ENCODE results near the gene TRNT1. TPM values are rescaled to one million over a fixed set of nuclear protein-coding genes. Genes with fewer than 3 reads are reported as not detected.

The TRNT1 gene
- total RNA-seq, 1 donor from 2014 or later, result 15.4 TPM

DNA sequence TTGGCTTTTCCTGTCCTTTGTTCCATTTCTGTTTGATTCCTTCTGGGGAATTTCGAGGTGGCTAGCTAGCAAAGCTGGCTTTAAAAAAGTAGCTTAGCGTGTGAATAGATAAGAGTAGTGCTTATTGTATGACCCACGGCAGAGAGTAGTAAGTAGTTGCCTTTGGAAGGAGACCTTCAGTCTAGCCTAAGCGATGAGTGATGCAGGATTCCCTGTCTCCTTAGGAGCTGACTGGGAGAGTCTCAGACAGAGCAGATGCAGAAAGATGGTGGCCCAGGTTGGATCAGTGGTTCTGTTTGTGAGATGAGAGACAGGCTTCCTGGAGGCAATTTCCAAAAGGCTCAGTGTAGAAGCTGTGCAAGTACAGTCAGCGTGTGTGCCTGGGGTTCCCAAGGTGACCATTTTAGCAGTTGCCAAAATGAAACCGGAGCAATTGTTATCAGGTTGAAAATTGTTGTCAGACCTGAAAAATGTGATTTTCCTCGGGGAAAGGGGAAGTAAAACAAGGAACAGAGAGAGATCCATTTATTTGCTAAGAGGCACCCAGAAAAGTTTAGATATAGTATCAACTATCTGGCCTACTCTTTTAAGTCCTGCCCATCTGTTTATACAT lies 15.9 kb upstream of the TRNT1 start:
- no peak for DNase-seq (ENCODE audit: extremely low read depth, low read depth, low spot score)

DNA sequence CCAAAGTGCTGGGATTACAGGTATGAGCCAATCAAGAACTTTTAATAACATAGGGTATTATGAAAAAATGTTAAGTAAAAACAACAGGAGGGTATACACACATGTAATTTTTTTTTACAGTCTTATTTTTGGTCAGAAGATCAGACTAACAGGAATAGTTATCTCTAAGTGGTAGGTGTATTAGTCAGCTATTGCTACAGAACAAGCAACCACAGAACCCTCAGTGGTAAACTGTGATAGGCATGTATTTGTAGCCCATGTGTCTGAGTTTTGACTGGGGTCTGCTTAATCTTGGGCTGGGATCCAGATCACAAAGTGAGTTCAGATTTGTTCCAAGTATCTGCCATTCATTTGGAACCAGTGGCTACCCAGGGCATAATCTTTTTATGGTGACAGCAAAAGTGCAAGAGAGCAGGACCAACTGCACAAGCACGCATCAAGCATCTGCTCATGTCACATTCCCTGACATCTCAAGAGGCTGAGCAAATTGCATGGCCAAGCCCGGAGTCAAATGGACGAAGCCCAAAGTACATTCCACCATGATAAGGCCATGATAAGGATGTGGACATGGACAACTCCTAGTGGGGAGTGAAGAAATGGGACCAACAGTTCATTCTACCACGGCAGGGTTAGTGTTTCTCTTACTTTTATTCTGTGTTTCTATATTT lies 13.6 kb upstream of the TRNT1 start:
- DNase-seq (ENCODE audit: extremely low read depth, low read depth, low spot score), result no peak

- DNase-seq (ENCODE audit: extremely low read depth, low read depth, low spot score), result no peak
Observed at GRCh38 chr3:3117651-3118050, 9.1 kb upstream of the TRNT1 start.

GRCh38 chr3:3119393-3119851 lies 7.3 kb upstream of the TRNT1 start:
- no peak for DNase-seq (ENCODE audit: extremely low read depth, low read depth, low spot score)

DNA sequence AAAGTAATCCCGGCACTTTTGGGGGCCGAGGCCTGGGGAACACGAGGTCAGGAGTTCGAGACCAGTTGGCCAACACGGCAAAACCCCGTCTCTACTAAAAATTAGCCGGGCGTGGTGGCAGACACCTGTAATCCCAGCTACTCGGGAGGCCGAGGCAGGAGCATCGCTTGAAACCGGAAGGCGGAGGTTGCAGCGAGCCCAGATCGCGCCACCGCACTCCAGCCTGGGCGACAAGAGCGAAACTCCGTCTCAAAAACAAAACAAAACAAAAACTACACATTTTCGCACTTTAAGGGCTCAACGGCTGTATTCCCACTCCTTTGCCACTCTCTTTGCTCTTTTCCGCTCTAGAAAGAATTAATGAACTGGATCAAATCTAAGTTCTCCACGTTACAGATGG lies 763 bp upstream of the TRNT1 start:
- DNase-seq (ENCODE audit: extremely low read depth, low read depth, low spot score), result no peak

DNA sequence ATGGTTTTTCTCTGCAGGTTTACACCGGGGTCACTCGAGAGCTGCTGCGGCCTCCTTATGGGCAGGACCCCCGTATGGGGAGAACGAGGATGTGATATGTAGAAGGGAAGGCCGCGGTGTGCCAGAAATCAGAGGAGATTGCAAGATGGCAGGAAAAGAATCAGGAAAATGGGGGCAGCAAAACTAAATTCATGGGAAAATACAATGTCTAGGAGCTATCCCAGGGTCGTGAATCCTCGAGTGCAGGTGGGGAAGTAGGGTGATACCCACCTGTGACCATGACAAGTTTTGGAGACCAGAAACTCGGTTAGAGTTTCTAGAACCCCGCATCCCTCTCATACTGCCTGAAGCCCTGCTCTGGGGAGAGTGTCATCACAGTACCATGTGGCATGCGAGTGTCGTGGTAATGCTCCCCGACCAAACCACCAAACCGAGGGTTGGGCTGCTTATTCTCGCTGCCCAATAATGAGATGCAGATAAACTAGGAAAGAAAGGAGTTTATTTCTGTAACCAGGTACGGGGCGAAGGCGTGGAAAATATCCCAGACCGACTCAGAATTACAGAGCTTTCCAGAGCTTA lies 781 bp downstream of the TRNT1 start:
- DNase-seq (ENCODE audit: extremely low read depth, low read depth, low spot score), result no peak

DNA sequence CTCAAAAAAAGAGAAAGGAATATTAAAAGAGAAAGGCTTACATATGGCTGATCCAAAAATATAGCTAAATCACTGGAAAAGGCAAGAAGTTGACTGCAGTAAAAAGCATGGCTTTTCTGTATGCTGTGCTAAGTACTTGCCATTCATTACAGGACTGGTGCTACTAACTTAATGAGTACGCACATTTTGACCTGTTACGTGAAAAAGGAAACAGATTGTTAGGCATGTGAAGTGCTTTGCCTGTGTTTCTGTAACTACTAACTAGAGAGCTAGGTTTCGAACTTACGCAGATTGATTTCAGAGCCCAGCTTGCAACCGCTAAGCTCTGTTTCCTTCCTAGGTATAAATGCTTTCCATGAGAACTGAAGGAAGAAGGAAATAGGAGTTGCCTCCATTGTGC lies 2.8 kb downstream of the TRNT1 start:
- DNase-seq (ENCODE audit: extremely low read depth, low read depth, low spot score), result no peak

- DNase-seq (ENCODE audit: extremely low read depth, low read depth, low spot score), result no peak
Observed at GRCh38 chr3:3133500-3133899, 6.8 kb downstream of the TRNT1 start.

GRCh38 chr3:3134750-3135448 lies 8.2 kb downstream of the TRNT1 start:
- DNase-seq (ENCODE audit: extremely low read depth, low read depth, low spot score), result no peak

DNA sequence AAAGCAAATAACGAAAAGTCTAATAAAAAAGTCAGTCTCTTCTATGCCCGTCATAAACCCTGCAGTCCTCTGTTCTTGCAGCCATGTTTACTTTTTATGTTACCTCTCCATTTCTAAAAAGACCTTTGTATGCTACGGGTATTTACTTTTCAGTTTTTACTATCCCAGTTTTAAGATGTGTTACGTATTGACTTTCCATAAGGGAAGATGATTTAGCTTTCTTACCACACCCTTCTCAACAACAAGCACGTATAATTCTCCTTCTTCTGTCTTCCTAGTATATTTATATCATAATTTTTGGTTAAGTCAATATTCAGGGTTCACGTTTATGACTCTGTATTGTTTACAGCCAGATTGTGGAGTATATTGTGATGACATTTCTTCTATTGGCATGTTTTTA lies 10.8 kb downstream of the TRNT1 start:
- no peak for DNase-seq (ENCODE audit: extremely low read depth, low read depth, low spot score)

- no peak for DNase-seq (ENCODE audit: extremely low read depth, low read depth, low spot score)
Observed at GRCh38 chr3:3141939-3142338, 15.2 kb downstream of the TRNT1 start.

DNA sequence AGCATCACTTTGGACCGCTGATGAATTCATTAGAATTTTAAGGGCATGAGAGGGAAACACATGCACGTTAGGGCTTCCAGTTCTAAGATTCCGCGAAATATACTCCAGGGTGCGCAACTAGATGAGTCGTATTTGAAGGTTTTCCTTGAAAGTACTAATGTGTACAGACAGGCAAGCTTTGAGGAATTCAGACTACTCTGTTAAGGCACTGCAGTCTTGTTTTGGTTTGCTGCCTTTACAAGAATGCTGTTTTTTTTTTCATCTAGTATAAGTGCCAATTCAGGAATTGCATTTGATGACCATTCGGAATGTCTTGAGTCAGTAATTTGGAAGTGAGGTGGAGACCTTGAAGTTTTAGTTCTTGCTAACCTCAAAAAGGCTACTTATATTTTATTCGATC lies 19.1 kb downstream of the TRNT1 start:
- DNase-seq (ENCODE audit: extremely low read depth, low read depth, low spot score), result no peak

DNA sequence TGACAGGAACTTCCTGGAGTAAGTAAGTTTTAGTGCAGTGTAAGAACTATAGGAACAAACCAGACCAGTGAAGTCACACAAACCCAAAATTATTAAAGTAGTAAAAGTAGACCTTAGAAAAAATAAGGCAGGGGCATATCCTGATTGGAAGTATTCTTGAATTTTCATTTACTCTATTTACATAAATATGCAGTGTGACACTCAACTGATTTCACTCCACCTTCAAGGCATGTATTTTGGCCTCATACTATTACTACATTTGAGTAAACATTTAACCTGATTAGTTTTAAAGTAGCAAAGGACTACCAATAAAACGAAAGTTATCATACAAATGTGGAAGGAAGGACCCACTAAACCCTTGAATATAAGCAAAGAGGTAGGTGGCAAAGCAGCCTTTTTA lies 22.8 kb downstream of the TRNT1 start:
- no peak for DNase-seq (ENCODE audit: extremely low read depth, low read depth, low spot score)

DNA sequence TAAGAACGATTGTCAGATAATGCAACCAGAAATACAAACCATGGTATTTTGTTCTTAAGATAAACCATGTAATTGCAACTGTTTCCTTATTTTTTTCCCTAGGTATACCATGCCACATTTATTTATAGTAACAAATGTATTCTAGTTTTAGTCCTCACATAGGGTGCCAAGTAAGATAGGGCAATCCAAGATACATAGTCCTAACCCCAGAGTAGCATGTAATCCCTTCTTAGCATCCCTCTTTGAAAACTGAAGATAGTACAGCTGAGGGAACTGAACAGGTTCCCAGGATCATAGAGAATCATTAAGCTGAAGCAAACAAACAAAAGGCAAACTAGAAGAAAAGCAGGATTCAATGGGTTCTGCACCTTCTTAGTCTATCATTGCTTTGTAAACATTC lies 24.8 kb downstream of the TRNT1 start:
- DNase-seq (ENCODE audit: extremely low read depth, low read depth, low spot score), result no peak

GRCh38 chr3:3154879-3155610 lies 28.3 kb downstream of the TRNT1 start:
- no peak for DNase-seq (ENCODE audit: extremely low read depth, low read depth, low spot score)

DNA sequence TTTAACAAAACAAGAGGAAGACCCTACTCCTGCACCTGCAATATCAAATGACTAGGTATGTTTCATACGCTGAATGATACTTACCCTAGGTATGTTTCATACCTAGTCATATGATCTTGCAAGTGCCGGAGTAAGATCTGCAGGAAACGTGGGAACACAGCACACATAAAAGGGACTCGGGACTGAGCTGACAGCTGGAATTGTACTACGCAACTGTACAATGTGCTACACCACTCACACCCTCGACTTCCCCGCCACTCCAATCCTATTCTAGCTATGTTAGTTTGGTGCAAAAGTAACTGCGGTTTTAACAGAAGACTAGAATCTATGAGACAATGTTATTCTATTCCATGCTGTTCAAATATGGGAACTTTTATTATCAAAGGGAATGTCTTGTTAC lies 30.7 kb downstream of the TRNT1 start:
- DNase-seq (ENCODE audit: extremely low read depth, low read depth, low spot score), result no peak

GRCh38 chr3:3160826-3161225 lies 34.1 kb downstream of the TRNT1 start:
- DNase-seq (ENCODE audit: extremely low read depth, low read depth, low spot score), result no peak

DNA sequence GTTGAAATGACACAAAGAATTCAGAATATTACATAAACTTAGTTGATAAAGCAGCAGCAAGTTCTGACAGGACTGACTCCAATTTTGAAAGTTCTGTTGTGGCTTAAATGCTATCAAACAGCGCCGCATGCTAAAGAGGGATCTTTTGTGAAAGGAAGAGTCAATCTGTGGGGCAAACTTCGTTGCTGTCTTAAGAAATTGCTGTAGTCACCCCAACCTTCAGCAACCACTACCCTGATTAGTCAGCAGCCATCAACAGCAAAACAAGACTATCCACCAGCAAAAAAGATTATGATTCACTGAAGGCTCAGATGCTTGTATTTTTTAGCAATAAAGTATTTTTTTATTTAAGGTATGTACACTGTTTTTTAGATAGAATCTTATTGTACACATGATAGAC lies 38.5 kb downstream of the TRNT1 start:
- DNase-seq (ENCODE audit: extremely low read depth, low read depth, low spot score), result no peak

GRCh38 chr3:3165650-3166049 lies 38.9 kb downstream of the TRNT1 start:
- no peak for DNase-seq (ENCODE audit: extremely low read depth, low read depth, low spot score)

DNA sequence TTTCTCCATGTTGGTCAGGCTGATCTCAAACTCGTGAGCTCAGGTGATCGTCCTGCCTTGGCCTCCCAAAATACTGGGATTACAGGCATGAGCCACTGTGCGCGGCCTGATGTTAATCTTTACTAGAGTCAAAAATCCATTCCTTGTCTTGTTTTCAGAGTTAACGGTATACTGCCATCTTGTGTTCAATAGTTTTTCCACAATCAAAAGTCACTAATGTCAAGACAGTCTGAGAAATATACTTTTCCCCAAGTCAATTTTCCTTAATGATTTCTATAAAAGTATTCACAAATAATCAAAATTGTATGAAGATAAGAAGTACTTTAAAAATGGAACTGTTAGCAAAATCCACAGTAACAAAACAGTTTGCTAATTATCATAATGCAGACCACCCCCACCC lies 44.3 kb downstream of the TRNT1 start:
- peak; percentile 48 for DNase-seq (ENCODE audit: extremely low read depth, low read depth, low spot score)

DNA sequence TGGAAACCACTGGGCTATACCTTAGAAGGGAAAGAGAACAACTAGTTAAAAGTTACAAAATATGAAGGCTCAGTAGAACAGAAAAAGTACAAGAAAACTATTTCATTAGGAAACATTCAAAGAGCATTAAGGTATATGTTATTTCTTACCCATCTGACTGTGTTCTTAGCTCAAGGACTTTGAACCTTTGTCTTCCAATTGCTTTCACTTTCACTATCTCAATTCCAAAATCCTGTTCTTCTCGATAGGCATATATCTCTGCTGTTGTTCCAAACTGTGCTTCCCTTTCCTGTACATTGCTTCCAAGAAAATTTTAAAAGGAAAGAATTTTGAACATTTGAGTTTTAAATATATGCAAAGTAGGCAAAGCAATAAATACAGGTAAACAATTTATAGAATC lies 45.9 kb downstream of the TRNT1 start:
- DNase-seq (ENCODE audit: extremely low read depth, low read depth, low spot score), result no peak

All from glomerular endothelial cell (primary cell).